ENCODE measurements around the gene CHKA. TPM values are rescaled to one million over a fixed set of nuclear protein-coding genes. Genes with fewer than 3 reads are reported as not detected.

The CHKA gene
- total and polyA plus RNA-seq, 9 of the 15 experiments (the other 6 are each of a cell fraction or from before 2014, with no cell fraction given) = 3.6 to 37.0 (median 30.2) TPM

- TF ChIP-seq ZNF77 (CRISPR knock-in tag; IDR thresholded peaks at IDR 0.05) = no peak
- no peak for TF ChIP-seq ZNF408 (CRISPR knock-in tag; IDR thresholded peaks at IDR 0.05; ENCODE audit: low read depth)
- TF ChIP-seq HNRNPLL (IDR thresholded peaks at IDR 0.05; ENCODE audit: low read depth, low read length, poor library complexity, severe bottlenecking) = no peak
- no peak for TF ChIP-seq HLTF (IDR thresholded peaks at IDR 0.05)
- TF ChIP-seq, protein P1, sequence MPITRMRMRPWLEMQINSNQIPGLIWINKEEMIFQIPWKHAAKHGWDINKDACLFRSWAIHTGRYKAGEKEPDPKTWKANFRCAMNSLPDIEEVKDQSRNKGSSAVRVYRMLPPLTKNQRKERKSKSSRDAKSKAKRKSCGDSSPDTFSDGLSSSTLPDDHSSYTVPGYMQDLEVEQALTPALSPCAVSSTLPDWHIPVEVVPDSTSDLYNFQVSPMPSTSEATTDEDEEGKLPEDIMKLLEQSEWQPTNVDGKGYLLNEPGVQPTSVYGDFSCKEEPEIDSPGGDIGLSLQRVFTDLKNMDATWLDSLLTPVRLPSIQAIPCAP (CRISPR knock-in tag; IDR thresholded peaks at IDR 0.05; ENCODE audit: borderline replicate concordance) = no peak
- TF ChIP-seq, protein P2, sequence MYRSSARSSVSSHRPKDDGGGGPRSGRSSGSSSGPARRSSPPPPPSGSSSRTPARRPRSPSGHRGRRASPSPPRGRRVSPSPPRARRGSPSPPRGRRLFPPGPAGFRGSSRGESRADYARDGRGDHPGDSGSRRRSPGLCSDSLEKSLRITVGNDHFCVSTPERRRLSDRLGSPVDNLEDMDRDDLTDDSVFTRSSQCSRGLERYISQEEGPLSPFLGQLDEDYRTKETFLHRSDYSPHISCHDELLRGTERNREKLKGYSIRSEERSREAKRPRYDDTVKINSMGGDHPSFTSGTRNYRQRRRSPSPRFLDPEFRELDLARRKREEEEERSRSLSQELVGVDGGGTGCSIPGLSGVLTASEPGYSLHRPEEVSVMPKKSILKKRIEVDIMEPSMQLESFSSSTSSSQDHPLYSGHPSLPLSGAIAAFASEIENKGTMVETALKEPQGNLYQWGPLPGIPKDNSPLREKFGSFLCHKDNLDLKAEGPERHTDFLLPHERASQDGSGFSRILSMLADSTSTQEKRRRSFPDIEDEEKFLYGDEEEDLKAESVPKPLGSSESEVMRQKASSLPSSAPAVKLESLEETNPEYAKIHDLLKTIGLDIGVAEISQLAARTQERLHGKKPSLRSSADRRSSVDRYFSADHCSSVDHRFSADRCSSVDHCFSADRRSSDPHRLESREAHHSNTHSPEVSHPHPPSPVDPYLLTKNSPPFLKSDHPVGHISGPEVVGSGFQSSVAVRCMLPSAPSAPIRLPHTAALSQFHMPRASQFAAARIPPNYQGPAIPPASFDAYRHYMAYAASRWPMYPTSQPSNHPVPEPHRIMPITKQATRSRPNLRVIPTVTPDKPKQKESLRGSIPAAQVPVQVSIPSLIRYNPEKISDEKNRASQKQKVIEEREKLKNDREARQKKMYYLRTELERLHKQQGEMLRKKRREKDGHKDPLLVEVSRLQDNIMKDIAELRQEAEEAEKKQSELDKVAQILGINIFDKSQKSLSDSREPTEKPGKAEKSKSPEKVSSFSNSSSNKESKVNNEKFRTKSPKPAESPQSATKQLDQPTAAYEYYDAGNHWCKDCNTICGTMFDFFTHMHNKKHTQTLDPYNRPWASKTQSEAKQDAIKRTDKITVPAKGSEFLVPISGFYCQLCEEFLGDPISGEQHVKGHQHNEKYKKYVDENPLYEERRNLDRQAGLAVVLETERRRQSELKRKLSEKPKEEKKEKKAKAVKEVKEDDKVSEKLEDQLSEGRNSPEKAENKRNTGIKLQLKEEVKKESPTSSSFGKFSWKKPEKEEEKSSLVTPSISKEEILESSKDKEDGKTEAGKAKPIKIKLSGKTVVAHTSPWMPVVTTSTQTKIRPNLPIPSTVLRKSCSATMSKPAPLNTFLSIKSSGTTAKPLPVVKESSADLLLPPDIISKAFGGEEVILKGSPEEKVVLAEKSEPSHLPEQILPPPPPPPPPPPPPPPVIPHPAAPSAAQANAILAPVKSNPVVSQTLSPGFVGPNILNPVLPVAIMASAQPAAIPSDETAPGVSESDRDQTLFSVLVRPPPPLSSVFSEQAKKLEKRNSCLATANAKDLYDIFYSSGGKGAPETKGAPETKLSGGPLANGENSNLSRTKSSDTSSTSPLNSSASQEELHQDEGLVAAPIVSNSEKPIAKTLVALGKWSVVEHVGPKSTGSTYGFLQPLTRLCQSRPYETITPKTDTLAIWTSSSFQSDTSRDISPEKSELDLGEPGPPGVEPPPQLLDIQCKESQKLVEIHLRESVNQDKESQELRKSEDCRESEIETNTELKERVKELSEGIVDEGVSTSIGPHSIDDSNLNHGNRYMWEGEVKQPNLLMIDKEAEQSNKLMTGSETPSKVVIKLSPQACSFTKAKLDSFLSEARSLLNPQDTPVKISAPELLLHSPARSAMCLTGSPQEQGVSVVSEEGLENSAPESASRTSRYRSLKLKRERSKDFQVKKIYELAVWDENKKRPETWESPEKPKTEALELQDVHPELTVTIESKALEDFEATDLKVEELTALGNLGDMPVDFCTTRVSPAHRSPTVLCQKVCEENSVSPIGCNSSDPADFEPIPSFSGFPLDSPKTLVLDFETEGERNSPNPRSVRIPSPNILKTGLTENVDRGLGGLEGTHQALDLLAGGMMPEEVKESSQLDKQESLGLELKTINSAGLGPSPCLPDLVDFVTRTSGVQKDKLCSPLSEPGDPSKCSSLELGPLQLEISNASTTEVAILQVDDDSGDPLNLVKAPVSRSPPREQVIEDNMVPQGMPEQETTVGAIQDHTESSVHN (IDR thresholded peaks at IDR 0.05; ENCODE audit: borderline replicate concordance in 1 of 2, low read depth in 1 of 2) = no peak
- TF ChIP-seq ZFPM2 (CRISPR knock-in tag; IDR thresholded peaks at IDR 0.05) = no peak
- TF ChIP-seq, protein P3, sequence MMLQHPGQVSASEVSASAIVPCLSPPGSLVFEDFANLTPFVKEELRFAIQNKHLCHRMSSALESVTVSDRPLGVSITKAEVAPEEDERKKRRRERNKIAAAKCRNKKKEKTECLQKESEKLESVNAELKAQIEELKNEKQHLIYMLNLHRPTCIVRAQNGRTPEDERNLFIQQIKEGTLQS (IDR thresholded peaks at IDR 0.05) = no peak
- TF ChIP-seq, protein P3 (CRISPR knock-in tag; conservative IDR thresholded peaks at IDR 0.05) = no peak
- TF ChIP-seq, protein P4, sequence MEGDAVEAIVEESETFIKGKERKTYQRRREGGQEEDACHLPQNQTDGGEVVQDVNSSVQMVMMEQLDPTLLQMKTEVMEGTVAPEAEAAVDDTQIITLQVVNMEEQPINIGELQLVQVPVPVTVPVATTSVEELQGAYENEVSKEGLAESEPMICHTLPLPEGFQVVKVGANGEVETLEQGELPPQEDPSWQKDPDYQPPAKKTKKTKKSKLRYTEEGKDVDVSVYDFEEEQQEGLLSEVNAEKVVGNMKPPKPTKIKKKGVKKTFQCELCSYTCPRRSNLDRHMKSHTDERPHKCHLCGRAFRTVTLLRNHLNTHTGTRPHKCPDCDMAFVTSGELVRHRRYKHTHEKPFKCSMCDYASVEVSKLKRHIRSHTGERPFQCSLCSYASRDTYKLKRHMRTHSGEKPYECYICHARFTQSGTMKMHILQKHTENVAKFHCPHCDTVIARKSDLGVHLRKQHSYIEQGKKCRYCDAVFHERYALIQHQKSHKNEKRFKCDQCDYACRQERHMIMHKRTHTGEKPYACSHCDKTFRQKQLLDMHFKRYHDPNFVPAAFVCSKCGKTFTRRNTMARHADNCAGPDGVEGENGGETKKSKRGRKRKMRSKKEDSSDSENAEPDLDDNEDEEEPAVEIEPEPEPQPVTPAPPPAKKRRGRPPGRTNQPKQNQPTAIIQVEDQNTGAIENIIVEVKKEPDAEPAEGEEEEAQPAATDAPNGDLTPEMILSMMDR (IDR thresholded peaks at IDR 0.05 in 2 of 3, conservative IDR thresholded peaks at IDR 0.05 in 1 of 3; ENCODE audit: insufficient read depth in 2 of 3, low read depth in 1 of 3, low read length in 3 of 3) = no peak; a peak in 1 of 6 replicates
- no peak for TF ChIP-seq KLF6 (CRISPR knock-in tag; IDR thresholded peaks at IDR 0.05; ENCODE audit: borderline replicate concordance)
- no peak; the same call in 1 of the 2 replicates for TF ChIP-seq NR2C2 (CRISPR knock-in tag; IDR thresholded peaks at IDR 0.05)
- TF ChIP-seq NR2C2 (tag; IDR thresholded peaks at IDR 0.05) = peak; percentile 58
- no peak for TF ChIP-seq SP1 (CRISPR knock-in tag; IDR thresholded peaks at IDR 0.05)
- TF ChIP-seq TFAP4 (CRISPR knock-in tag; IDR thresholded peaks at IDR 0.05; ENCODE audit: borderline replicate concordance) = peak; percentile 87
These were observed 82.9 kb downstream of the CHKA start (continued) for GRCh38 chr11:68038226-68038717.
